Kidney capillary endothelial cell (primary cell): ENCODE results near the gene GLB1L3.

Experiments used
- DNase-seq: peaks from one replicate; pipeline ENCODE4 v3.0.0-alpha.2; 2018; ENCODE audit warnings: low spot score

The GLB1L3 gene

GRCh38 chr11:134275534-134276395 is at the start of gene GLB1L3:
Gene GLB1L3 (plus strand): TSS chr11:134276379. CDS start chr11:134276741, 362 bp downstream.
- no peak for DNase-seq

DNA sequence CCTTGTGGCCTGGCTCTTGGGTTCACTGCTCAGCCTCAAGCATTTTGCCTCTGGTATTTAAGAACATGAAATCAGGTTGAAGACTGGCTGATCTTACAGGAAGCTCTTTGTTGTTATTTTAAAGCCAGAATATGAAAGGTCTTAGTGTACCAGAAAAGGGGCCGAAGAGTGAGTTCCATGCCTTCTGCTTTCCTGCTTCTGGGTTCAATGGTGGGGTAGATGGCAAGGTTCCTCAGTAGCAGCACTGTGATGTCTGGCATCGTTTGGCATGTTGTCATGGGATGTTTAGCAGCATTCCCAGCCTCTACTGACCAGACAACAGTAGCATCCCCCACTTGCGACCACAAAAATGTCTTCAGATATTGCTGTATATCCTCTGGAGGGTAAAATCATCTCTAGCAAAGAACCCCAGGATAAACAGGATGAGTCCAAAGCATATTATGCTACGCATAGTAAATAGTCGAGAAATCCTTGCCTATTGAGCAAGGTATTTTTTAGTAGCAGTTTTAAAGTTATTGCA is 49.3 kb upstream of the GLB1L3 start:
- no peak for DNase-seq

- no peak for DNase-seq
Measured at GRCh38 chr11:134228625-134229024, 47.6 kb upstream of the GLB1L3 start.

- no peak for DNase-seq
Measured at GRCh38 chr11:134229126-134229790, 46.9 kb upstream of the GLB1L3 start.

DNA sequence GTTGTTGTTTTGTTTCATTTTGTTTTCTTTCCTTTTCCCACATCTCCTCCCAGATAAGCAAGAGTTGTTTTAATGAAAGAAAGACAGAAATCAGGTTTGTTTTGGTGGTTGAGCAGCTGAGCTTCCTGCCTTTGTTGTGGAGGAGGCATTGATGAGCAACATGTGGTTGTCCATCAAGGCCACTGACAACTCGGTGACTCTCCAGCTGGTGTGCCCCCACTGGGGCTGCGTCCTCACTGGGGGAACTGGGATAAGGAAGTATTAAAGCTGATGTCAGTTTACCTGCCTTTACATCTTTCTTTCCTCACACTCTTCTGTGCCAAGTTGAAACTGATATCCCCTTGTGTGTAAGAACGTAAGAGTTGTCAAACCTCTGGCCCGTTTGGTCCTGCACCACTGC is 45.8 kb upstream of the GLB1L3 start:
- DNase-seq = no peak

DNA sequence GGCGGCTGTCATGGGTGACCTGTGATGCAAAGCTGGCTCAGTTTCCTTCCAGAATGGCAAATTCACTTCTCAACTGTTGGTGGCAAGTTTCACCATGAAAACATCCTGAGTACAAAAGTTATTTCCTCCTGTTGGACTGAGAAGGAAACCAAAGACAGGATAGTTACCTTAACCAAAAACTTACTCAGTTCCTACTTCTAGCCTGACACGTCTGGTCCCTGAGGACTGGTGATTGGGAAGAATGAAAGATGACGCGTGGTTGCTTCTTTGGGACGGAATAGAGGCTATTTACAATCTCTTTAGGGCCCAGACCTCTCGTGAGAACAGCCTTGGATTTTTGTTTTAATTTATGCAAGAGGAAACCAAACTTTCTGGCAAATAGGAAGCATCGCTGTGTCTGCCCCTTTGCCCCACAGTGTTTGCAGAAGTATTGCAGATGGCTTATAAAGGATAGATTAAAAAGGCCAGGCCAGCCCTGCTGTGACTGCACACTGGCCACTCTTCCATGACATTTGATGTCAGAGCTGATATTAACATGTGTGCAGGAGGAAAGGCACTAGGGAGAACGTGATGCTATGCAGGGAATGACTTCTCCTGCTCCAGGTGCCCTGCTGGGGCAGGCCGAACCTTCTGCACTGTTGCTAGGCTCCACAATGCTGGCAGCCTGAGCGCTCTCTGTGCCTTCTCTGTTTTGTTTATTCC is 44.1 kb upstream of the GLB1L3 start:
- DNase-seq = no peak

DNA sequence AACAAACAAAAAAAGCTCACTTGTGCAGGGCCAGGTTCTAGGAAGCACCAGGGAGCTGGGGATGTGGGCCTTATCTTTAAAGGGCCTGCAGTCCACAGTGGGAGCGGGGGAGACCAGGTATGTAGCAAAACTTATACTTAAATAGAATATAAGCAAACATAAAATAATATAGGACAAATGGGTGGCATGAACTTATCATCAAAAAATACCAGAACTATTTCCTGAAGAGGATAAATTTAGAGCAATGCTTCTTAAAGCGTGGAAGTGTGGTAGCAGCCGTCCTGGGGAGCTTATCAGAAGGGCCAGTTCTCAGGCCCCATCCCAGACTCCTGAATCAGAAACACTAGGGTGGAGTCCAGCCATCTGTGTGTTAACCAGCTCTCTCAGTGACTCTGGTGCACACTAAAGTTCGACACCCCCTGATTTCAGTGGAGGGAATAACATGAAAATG is 42.4 kb upstream of the GLB1L3 start:
- DNase-seq = no peak

GRCh38 chr11:134235399-134235798 is 40.8 kb upstream of the GLB1L3 start:
- DNase-seq = no peak

- no peak for DNase-seq
Measured at GRCh38 chr11:134236834-134237556, 39.2 kb upstream of the GLB1L3 start.

- no peak for DNase-seq
Measured at GRCh38 chr11:134237557-134237922, 38.6 kb upstream of the GLB1L3 start.

DNA sequence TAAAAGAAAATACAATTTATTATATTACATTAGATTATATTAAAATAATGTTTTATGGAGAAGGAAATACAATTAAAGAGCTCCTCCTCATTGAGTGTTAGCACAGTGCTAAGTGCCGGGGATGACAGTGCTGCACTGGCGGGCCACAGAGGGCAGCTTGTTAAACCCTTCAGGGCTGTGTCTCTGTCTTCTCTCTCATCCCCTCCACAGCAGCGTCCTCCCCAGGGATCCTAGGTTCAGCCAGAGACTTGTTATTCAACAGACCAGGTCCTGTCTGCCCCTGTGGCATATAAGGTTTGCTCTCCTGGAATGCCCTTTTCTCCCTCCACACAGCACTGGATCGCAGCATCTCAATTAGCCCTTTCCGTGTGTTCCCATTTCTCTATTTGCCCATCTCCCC is 37.2 kb upstream of the GLB1L3 start:
- no peak for DNase-seq

- DNase-seq = no peak
Measured at GRCh38 chr11:134240592-134240991, 35.6 kb upstream of the GLB1L3 start.

GRCh38 chr11:134242376-134242775 is 33.8 kb upstream of the GLB1L3 start:
- DNase-seq = no peak

DNA sequence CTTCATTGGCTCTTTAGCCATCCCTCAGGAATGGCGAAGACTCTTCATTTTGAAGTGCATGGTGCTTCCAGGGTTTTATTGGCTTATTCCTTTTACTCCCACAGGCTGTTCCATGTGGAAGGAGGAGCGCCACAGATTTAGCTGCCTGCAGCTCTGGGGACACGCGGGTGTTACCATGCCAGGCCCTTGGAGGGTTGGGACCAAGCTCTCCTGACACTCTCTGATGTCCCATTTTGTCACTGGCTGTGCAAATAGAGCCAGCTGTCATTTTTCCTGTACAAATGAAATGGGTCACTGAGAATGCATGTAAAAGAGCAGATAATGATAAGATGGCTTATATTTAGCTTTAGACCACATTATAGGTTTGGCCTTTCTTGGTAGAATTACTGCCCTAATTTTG is 32.3 kb upstream of the GLB1L3 start:
- DNase-seq = no peak

GRCh38 chr11:134244593-134244992 is 31.6 kb upstream of the GLB1L3 start:
- no peak for DNase-seq

GRCh38 chr11:134245434-134245833 is 30.7 kb upstream of the GLB1L3 start:
- DNase-seq = no peak

DNA sequence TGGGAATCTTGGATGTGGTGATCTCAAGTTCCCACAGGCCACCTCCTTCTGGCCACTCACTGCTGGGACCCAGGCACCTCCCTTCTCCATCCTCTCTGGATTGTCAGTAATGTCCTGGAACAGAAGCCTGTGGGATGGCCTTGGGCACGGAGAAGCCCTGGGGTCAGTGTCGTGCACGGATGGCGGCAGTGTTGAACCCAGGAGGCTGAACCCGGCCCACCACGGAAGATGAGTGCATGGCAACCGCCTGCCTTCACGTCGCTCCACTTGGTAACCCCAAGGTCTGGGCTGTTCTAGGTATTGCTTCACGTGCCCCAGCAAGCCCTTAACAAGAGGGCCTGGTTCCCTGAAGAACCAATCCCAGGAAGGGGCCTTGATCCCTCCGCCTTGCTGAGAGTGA is 30.1 kb upstream of the GLB1L3 start:
- DNase-seq = no peak

DNA sequence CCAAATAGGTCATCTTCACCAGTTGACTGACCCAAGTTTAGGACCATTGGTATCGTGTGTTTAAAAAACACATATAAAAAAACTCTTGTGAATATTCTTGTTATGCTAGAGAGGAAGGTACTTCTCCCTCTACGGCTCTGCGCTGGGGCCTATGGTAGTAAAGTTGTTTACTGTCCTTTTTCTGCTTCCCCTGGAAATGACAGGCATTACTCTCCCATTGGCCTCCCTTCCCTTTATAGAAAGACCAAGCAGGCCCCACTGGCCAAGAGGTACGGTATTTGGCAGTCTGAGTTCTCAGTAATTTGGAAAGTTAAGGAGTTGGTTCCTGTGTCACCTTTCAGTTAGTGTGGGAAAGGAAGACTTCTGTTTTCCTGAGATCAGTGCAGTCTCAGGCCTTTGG is 29.5 kb upstream of the GLB1L3 start:
- no peak for DNase-seq

DNA sequence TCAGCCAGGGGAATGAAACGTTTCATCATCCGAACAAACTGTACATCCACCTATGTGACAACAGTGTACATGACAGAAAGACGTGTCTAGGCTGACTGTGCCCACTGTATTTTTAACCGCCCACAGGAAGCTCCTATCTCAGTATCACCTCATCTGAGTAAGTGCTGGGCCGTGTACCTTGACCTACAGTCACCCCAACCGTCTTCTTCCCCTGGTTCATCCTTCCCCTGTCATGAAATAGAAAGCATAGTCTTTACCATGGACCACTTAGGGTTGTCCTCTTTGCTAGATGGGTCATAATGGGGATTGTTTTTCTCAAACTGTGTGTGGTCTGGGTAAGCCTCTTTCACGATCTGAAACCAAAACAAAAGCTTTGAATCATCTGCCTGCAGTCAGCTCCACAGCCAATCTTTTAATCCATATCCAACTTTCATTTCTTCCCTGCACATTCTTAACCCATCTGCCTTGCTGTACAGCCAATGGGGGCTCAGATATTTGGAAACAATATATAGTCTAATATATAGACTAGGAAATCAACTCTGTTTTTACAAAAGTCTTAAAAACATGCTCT is 27.2 kb upstream of the GLB1L3 start:
- no peak for DNase-seq

GRCh38 chr11:134250246-134250645 is 25.9 kb upstream of the GLB1L3 start:
- no peak for DNase-seq

- no peak for DNase-seq
Measured at GRCh38 chr11:134250675-134251074, 25.5 kb upstream of the GLB1L3 start.
